ENCODE measurements around the gene NTSR1.

- TF ChIP-seq CTCF (conservative IDR thresholded peaks at IDR 0.05) (no peak), EZH2 (IDR thresholded peaks at IDR 0.05; ENCODE audit: low read depth) (no peak)
Measured at GRCh38 chr20:62762801-62763368, 54.2 kb downstream of the NTSR1 start.

All from PC-9 (cell line).